DOHH2 (cell line): ENCODE data around the gene PUM2.

Source experiments
- H3F3A ChIP-seq: fragments of 200-600 bp; sonication (generic), shearing (Covaris generic); 2 replicates; pipeline ENCODE4 v1.6.0; 2016; ENCODE audit warnings: antibody characterized with exemption, mild to moderate bottlenecking; ENCODE audit not compliant: control insufficient read depth, insufficient read depth
- H3K27ac ChIP-seq: fragments of 200-600 bp; sonication (generic); 2 replicates; pipeline ENCODE4 v1.5.1; 2014; ENCODE audit warnings: low read depth, mild to moderate bottlenecking, low read length, moderate library complexity
- H3K27me3 ChIP-seq: fragments of 200-600 bp; sonication (generic); 2 replicates; pipeline ENCODE4 v1.6.1; 2014; ENCODE audit warnings: mild to moderate bottlenecking, low read length, mixed read lengths; ENCODE audit not compliant: control insufficient read depth
- H3K36me3 ChIP-seq: fragments of 200-600 bp; sonication (generic); 2 replicates; pipeline ENCODE4 v1.6.1; 2014; ENCODE audit warnings: mild to moderate bottlenecking, low read length, moderate library complexity, mixed read lengths; ENCODE audit not compliant: control insufficient read depth
- H3K4me1 ChIP-seq: fragments of 200-600 bp; sonication (generic); 2 replicates; pipeline ENCODE4 v1.6.1; 2014; ENCODE audit warnings: mild to moderate bottlenecking, low read length, mixed read lengths; ENCODE audit not compliant: control insufficient read depth
- H3K4me2 ChIP-seq: fragments of 200-600 bp; sonication (generic); 2 replicates; pipeline ENCODE4 v1.6.0; 2014; ENCODE audit warnings: mild to moderate bottlenecking, low read length, moderate library complexity
- H3K4me3 ChIP-seq: fragments of 200-600 bp; sonication (generic); 2 replicates; pipeline ENCODE4 v1.5.1; 2014; ENCODE audit warnings: mild to moderate bottlenecking, low read length, mixed read lengths
- H3K79me2 ChIP-seq: fragments of 200-600 bp; sonication (generic); 2 replicates; pipeline ENCODE4 v1.6.1; 2014; ENCODE audit warnings: mild to moderate bottlenecking, low read length, mixed read lengths; ENCODE audit not compliant: control insufficient read depth
- H3K9me2 ChIP-seq: fragments of 200-600 bp; sonication (generic); replicated peaks from 2 replicates; pipeline ENCODE4 v1.6.1; 2014; ENCODE audit warnings: mild to moderate bottlenecking, low read length, mixed read lengths; ENCODE audit not compliant: control insufficient read depth
- H3K9me3 ChIP-seq: fragments of 200-600 bp; sonication (generic); 2 replicates; pipeline ENCODE4 v1.6.1; 2014; ENCODE audit warnings: antibody characterized with exemption, low read length, mixed read lengths; ENCODE audit not compliant: control insufficient read depth, insufficient read depth
- H4K20me1 ChIP-seq: fragments of 200-600 bp; sonication (generic); 2 replicates; pipeline ENCODE4 v1.6.0; 2014; ENCODE audit warnings: low read depth, mild to moderate bottlenecking, antibody characterized with exemption, low read length, moderate library complexity; ENCODE audit not compliant: control insufficient read depth, insufficient read depth
- CTCF ChIP-seq: fragments of 200-600 bp; sonication (generic); IDR thresholded peaks from one replicate; pipeline ENCODE4 v1.5.1; 2014; ENCODE audit warnings: antibody characterized with exemption, mild to moderate bottlenecking, low read depth, low read length; ENCODE audit not compliant: poor library complexity, severe bottlenecking
- EZH2phosphoT487 ChIP-seq: fragments of 200-600 bp; sonication (generic); IDR thresholded peaks from 2 replicates; pipeline ENCODE4 v1.6.1; 2017; ENCODE audit warnings: borderline replicate concordance, mild to moderate bottlenecking, antibody characterized with exemption, low read length, moderate library complexity, mixed read lengths

The PUM2 gene

GRCh38 chr2:20221555-20221973 lies 129.1 kb downstream of the PUM2 start:
- Histone ChIP-seq H3K9me3 (no peaks in the 10 kb centered on the region), H3K36me3 (no peaks in the 10 kb centered on the region), H3K4me3 (no peak overlapping the region), H4K20me1 (0 out of 2 replicates have a peak, but pooled peaks cover 5% of the 10 kb centered on the region), H3F3A (no peaks in the 10 kb centered on the region), H3K79me2 (no peaks in the 10 kb centered on the region), H3K4me1 (peaks cover 31% of the 10 kb centered on the region), H3K27ac (no peak overlapping the region), H3K9me2 (no peaks in the 10 kb centered on the region), H3K27me3 (peaks cover 56% of the 10 kb centered on the region), H3K4me2 (no peak overlapping the region)
- TF ChIP-seq EZH2phosphoT487: no peak
- no peak for TF ChIP-seq CTCF

- no peak overlapping the region for H3K4me3 ChIP-seq
- no peak overlapping the region for H3K4me2 ChIP-seq
- TF ChIP-seq EZH2phosphoT487: no peak
- TF ChIP-seq CTCF: no peak
- no peak overlapping the region for H3K27ac ChIP-seq
- peaks cover 52% of the 10 kb centered on the region for H3K27me3 ChIP-seq
- no peaks in the 10 kb centered on the region for H3K79me2 ChIP-seq
- no peaks in the 10 kb centered on the region for H3K9me3 ChIP-seq
- peaks cover 28% of the 10 kb centered on the region for H3K4me1 ChIP-seq
- no peaks in the 10 kb centered on the region for H3K36me3 ChIP-seq
- H4K20me1 ChIP-seq: 0 out of 2 replicates have a peak, but pooled peaks cover 5% of the 10 kb centered on the region
- no peaks in the 10 kb centered on the region for H3F3A ChIP-seq
- no peaks in the 10 kb centered on the region for H3K9me2 ChIP-seq
Observed at GRCh38 chr2:20220806-20221554, 129.7 kb downstream of the PUM2 start.

- Histone ChIP-seq H3K4me3 (no peak overlapping the region), H3F3A (no peaks in the 10 kb centered on the region), H3K79me2 (no peaks in the 10 kb centered on the region), H3K9me2 (no peaks in the 10 kb centered on the region), H4K20me1 (0 out of 2 replicates have a peak, but pooled peaks cover 5% of the 10 kb centered on the region), H3K27me3 (peaks cover 44% of the 10 kb centered on the region), H3K36me3 (no peaks in the 10 kb centered on the region), H3K4me1 (peaks cover 18% of the 10 kb centered on the region), H3K4me2 (no peak overlapping the region), H3K9me3 (no peaks in the 10 kb centered on the region), H3K27ac (no peak overlapping the region)
- TF ChIP-seq EZH2phosphoT487 (no peak), CTCF (no peak)
Observed at GRCh38 chr2:20219763-20220380, 130.8 kb downstream of the PUM2 start.
